ENCODE data around the gene GLDN.

GRCh38 chr15:51386960-51387698, 45.7 kb downstream of the GLDN start:
- TF ChIP-seq, protein P1, sequence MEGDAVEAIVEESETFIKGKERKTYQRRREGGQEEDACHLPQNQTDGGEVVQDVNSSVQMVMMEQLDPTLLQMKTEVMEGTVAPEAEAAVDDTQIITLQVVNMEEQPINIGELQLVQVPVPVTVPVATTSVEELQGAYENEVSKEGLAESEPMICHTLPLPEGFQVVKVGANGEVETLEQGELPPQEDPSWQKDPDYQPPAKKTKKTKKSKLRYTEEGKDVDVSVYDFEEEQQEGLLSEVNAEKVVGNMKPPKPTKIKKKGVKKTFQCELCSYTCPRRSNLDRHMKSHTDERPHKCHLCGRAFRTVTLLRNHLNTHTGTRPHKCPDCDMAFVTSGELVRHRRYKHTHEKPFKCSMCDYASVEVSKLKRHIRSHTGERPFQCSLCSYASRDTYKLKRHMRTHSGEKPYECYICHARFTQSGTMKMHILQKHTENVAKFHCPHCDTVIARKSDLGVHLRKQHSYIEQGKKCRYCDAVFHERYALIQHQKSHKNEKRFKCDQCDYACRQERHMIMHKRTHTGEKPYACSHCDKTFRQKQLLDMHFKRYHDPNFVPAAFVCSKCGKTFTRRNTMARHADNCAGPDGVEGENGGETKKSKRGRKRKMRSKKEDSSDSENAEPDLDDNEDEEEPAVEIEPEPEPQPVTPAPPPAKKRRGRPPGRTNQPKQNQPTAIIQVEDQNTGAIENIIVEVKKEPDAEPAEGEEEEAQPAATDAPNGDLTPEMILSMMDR (IDR thresholded peaks at IDR 0.05), result no peak
- TF ChIP-seq, protein P2, sequence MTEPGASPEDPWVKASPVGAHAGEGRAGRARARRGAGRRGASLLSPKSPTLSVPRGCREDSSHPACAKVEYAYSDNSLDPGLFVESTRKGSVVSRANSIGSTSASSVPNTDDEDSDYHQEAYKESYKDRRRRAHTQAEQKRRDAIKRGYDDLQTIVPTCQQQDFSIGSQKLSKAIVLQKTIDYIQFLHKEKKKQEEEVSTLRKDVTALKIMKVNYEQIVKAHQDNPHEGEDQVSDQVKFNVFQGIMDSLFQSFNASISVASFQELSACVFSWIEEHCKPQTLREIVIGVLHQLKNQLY (CRISPR knock-in tag; IDR thresholded peaks at IDR 0.05), result no peak
- no peak for TF ChIP-seq ZNF138 (CRISPR knock-in tag; conservative IDR thresholded peaks at IDR 0.05)
- no peak for TF ChIP-seq ATF1 (CRISPR knock-in tag; IDR thresholded peaks at IDR 0.05)

Measured in WTC11 (cell line).